ENCODE data around the gene MRPS30.
"Not testable (repeated sequence)": the region's sequence is repeated elsewhere in the genome, so short reads cannot be mapped to it uniquely, and the experiment has no call there.

The MRPS30 gene

GRCh38 chr5:44808435-44809214 lies at the start of gene MRPS30:
MRPS30 (plus strand) TSS chr5:44808947; CDS start chr5:44808963, 16 bp downstream.
- peak; percentile 68 to 70 for DNase-seq (ENCODE audit: extremely low read depth in 1 of 2, low read depth in 1 of 2)

- DNase-seq (ENCODE audit: extremely low read depth in 1 of 2, low read depth in 1 of 2), result no peak
Observed at GRCh38 chr5:44769200-44769876, 39.4 kb upstream of the MRPS30 start.

GRCh38 chr5:44769877-44770209 lies 38.9 kb upstream of the MRPS30 start:
- DNase-seq (ENCODE audit: extremely low read depth in 1 of 2, low read depth in 1 of 2), result no peak

- no peak for DNase-seq (ENCODE audit: extremely low read depth in 1 of 2, low read depth in 1 of 2)
Observed at GRCh38 chr5:44770780-44771717, 37.7 kb upstream of the MRPS30 start.

GRCh38 chr5:44772397-44772796 lies 36.4 kb upstream of the MRPS30 start:
- DNase-seq (ENCODE audit: extremely low read depth in 1 of 2, low read depth in 1 of 2), result not testable (repeated sequence)

- DNase-seq (ENCODE audit: extremely low read depth in 1 of 2, low read depth in 1 of 2), result no peak
Observed at GRCh38 chr5:44774279-44774880, 34.4 kb upstream of the MRPS30 start.

- no peak for DNase-seq (ENCODE audit: extremely low read depth in 1 of 2, low read depth in 1 of 2)
Observed at GRCh38 chr5:44779167-44779566, 29.6 kb upstream of the MRPS30 start.

GRCh38 chr5:44783634-44784315 lies 25.0 kb upstream of the MRPS30 start:
- DNase-seq (ENCODE audit: extremely low read depth in 1 of 2, low read depth in 1 of 2), result no peak

- no peak for DNase-seq (ENCODE audit: extremely low read depth in 1 of 2, low read depth in 1 of 2)
Observed at GRCh38 chr5:44787731-44788130, 21.0 kb upstream of the MRPS30 start.

- DNase-seq (ENCODE audit: extremely low read depth in 1 of 2, low read depth in 1 of 2), result not testable (repeated sequence)
Observed at GRCh38 chr5:44789372-44789995, 19.3 kb upstream of the MRPS30 start.

GRCh38 chr5:44792031-44792673 lies 16.6 kb upstream of the MRPS30 start:
- not testable (repeated sequence) for DNase-seq (ENCODE audit: extremely low read depth in 1 of 2, low read depth in 1 of 2)

- DNase-seq (ENCODE audit: extremely low read depth in 1 of 2, low read depth in 1 of 2), result no peak
Observed at GRCh38 chr5:44794371-44794770, 14.4 kb upstream of the MRPS30 start.

- DNase-seq (ENCODE audit: extremely low read depth in 1 of 2, low read depth in 1 of 2), result no peak
Observed at GRCh38 chr5:44795496-44795895, 13.3 kb upstream of the MRPS30 start.

GRCh38 chr5:44797841-44798240 lies 10.9 kb upstream of the MRPS30 start:
- DNase-seq (ENCODE audit: extremely low read depth in 1 of 2, low read depth in 1 of 2), result no peak

GRCh38 chr5:44801992-44802391 lies 6.8 kb upstream of the MRPS30 start:
- no peak for DNase-seq (ENCODE audit: extremely low read depth in 1 of 2, low read depth in 1 of 2)

- no peak for DNase-seq (ENCODE audit: extremely low read depth in 1 of 2, low read depth in 1 of 2)
Observed at GRCh38 chr5:44806608-44807007, 2.1 kb upstream of the MRPS30 start.

- DNase-seq (ENCODE audit: extremely low read depth in 1 of 2, low read depth in 1 of 2), result no peak
Observed at GRCh38 chr5:44807269-44807668, 1.5 kb upstream of the MRPS30 start.

GRCh38 chr5:44809215-44809955 lies 638 bp downstream of the MRPS30 start:
- peak; percentile 1 to 14 for DNase-seq (ENCODE audit: extremely low read depth in 1 of 2, low read depth in 1 of 2)

GRCh38 chr5:44809956-44810420 lies 1.2 kb downstream of the MRPS30 start:
- DNase-seq (ENCODE audit: extremely low read depth in 1 of 2, low read depth in 1 of 2), result no peak
